Measurements from ENCODE around the gene LGSN.
"Not testable (repeated sequence)": the region's sequence is repeated elsewhere in the genome, so short reads cannot be mapped to it uniquely, and the experiment has no call there.

LGSN gene

GRCh38 chr6:63236398-63236817, 83.4 kb downstream of the LGSN start:
- no peak for DNase-seq (ENCODE audit: low read depth)

GRCh38 chr6:63230511-63230910, 89.3 kb downstream of the LGSN start:
- not testable (repeated sequence) for DNase-seq (ENCODE audit: low read depth)

- not testable (repeated sequence) for DNase-seq (ENCODE audit: low read depth)
These were observed 89.8 kb downstream of the LGSN start for GRCh38 chr6:63230027-63230426.

- DNase-seq (ENCODE audit: low read depth): not testable (repeated sequence)
These were observed 91.6 kb downstream of the LGSN start for GRCh38 chr6:63227928-63228894.

GRCh38 chr6:63225987-63226386, 93.8 kb downstream of the LGSN start:
- not testable (repeated sequence) for DNase-seq (ENCODE audit: low read depth)

Measured in fibroblast of gingiva (primary cell).